ENCODE measurements around the gene EGFLAM.

GRCh38 chr5:38408446-38409198, 150.3 kb downstream of the EGFLAM start:
- TF ChIP-seq CTCF (IDR thresholded peaks at IDR 0.05; ENCODE audit: low read length), result no peak
- TF ChIP-seq EZH2 (IDR thresholded peaks at IDR 0.05; ENCODE audit: borderline replicate concordance, low read length), result no peak

Measured in OCI-LY1 (cell line).